Right renal pelvis (tissue), 4 donors: ENCODE results near the gene CARD11. TPM values are rescaled to one million over a fixed set of nuclear protein-coding genes. Genes with fewer than 3 reads are reported as not detected.

Experiments used
- DNase-seq, 4 donors: peaks; one replicate each; pipeline ENCODE4 v3.0.0-alpha.2; 2013; ENCODE audit warnings: low read depth in 4 of 4, low spot score in 3 of 4, missing footprints in 1 of 4
- polyA plus RNA-seq, 4 donors: library from polyadenylated mRNA; unstranded; fragments of 120-200 nt; gene quantifications; one replicate each; pipeline ENCODE4 v1.2.1, GENCODE V29; 2013; ENCODE audit not compliant: insufficient read length in 4 of 4

The CARD11 gene
- polyA plus RNA-seq, 4 donors: 1.00 to 2.4 (median 1.5) TPM

DNA sequence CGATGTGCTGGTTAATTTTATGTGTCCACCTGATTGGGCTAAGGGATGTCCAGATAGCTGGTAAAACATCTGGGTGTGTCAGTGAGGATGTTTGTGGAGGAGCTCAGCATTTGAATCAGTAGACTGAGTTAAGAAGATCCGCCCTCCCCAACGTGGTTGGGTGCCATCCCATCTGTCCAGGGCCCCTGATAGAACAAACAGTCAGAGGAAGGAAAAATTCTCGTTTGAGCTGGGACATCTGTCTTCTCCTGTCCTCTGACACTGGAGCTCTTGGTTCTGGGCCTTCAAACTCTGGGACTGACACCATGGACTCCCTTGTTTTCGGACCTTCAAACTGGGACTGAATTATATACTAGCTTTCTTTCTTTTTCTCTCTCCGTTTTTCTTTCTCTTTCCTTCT, 59.6 kb downstream of the CARD11 start:
- DNase-seq: peak in 1 of 4 donors; percentile 28

DNA sequence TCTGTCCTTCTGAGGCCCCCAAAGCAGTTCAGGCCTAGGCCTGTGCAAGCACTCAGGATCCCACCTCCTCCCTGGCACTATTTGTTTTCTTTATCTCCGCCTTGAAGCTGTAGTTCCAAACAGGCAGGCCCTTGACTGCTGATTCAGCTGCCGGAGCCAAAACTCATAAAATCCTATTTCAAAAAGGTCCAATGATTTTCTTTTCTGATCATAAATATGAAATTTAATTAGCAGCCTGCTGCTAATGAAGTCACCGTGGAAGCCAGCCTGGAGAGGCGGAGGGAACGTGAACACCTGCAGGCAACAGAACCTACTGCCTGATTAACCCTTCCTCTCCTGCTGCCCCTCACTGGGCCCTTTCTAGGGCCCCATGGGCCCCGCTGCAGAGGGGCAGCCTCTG, 60.1 kb downstream of the CARD11 start:
- no peak for DNase-seq

DNA sequence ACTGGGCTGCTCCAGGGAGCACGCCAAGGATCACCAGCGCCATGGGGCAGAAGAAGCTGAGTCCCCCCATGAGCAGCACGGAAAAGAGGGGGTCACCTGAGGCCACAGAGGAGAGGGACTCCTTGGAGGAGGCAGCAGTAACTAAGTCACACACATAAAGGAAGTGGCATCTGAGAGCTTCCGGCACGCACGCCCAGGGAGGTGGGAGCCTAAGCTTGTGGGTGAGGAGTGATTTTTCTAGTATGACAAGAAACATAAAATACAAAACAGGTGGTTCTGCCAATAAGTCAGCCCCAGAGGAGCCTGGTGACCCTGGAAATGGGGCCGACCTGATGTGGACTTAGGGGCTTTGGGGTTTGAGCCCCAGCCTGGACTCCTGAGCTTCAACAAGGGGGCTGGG, 60.8 kb downstream of the CARD11 start:
- DNase-seq: no peak

DNA sequence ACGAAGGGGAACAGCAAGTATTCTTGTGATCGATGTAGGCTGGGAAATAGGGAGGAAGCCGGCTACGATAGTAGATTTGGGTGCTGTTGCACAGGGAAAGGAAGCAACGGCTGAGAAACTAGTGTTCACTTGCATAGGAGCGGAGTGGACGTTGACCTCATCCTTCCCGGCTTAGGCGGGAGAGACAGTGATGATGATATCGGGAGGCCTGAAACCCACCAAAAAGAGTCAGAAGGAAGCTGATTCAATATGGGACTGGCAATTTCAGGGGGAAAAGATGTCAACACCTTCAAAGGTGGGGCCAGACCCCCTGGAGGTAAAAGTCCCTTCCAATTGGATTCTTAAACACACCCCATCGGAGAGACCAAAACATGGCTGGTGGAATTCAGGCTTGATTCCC, 61.3 kb downstream of the CARD11 start:
- no peak for DNase-seq

DNA sequence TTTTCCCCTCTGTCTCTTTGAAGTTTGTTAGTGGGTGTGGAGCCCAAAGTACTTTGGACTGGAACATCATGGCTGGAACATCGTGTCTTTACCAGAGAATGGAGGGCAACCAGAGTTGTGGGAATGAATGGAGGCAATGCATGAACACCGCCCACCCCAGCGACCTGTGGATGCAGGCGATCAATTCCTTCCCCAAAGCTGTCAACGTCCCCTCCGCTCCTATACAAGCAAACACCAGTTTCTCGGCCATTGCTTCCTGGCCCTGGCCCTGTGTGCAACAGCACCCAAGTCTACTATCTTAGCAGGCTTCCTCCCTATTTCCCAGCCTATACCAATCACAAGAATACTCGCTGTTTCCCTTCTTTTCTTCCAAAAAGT, 62.6 kb downstream of the CARD11 start:
- no peak for DNase-seq

DNA sequence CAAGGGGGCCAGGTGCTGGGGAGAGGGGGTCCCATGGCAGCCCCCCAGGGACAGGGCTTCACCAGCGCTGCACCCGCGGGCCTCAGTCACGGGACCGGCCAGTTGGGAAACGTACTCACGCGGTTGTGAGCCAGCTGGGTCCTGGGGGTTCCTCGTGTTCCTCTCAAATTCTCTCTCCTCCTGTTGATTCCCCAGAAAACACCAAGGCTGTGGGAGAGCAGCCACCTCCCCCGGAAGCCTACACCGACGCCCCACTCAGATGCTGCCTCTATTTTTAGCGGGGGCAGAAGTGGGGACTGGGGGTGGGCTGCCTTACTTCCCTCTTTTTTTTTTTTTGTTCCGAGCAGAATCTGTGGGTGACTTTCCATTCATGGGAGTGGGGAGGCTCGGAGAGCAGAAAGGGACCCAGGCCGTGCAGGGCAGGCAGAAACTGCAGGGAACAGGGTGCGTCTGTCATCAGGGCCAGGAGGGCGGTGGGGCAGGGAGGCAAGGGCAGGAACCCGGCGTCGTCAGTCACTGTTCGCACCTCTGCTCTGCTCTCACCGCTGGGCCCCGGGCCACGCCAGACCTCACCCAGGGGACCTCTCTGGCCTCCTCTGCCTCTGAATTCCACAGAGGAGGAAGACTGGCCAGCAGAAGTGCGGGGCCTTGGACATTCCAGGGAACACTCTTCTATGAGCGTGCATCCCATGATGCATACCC, 63.1 kb downstream of the CARD11 start:
- DNase-seq: no peak

DNA sequence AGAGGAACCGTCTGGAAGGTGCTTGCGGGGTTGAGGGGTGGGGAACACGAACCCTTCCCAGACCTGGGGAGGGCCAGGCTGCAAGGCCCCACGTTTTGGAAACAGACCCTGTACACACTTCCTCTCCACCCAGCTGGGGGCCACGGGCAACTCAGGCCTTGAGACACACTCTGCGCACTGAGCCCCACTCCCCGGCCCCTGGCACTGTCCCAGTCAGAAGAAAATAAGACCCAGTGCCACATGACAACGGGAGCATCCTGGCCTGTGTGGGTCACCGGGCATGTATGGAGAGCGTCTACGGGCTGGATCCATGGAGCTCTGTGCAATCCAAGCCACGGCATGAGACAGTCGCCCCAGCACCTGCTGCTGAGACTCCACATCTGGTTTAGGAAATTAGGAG, 63.7 kb downstream of the CARD11 start:
- no peak for DNase-seq

DNA sequence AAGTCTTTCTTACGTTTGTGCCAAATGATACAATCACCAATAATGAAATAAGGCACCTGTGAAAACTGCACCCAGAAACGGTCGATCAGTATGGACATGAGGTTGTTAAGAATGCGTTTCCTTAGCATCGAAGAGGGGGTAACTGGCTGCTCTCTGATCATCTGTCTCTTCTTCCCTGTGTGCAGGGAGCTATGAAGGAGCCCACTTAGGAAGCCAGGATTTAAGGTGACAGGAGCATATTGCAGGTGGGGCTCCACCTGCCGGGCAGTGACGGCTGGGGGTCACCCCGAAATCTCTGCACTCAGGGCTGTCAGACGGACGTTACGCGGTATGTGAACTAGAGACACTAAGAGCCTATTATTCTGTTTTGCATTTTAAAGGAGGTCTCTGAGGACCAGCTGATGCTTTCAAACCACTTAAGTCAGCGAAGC, 64.5 kb downstream of the CARD11 start:
- no peak for DNase-seq

DNA sequence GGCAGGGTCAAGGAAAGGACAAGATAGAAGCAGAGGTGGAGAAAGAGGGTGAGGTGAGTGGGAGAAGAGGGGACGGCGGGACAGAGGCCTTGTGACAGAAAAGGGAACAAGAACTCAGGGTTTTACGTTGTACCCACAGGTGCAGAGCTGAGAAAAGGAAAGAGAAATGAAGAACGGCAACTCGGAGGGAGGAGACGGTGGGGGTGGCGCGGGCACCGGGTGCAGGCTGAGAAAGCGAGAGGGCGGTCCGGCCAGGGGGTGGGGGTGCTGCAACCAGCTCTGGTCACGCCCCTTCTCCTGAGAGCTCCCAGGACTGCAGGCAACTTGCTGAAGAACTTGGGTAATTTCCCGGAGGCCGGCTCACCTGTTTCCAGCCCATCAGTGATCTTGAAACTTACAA, 65.3 kb downstream of the CARD11 start:
- peak in 3 of 4 donors; percentile 29 to 45 (median 38) for DNase-seq

DNA sequence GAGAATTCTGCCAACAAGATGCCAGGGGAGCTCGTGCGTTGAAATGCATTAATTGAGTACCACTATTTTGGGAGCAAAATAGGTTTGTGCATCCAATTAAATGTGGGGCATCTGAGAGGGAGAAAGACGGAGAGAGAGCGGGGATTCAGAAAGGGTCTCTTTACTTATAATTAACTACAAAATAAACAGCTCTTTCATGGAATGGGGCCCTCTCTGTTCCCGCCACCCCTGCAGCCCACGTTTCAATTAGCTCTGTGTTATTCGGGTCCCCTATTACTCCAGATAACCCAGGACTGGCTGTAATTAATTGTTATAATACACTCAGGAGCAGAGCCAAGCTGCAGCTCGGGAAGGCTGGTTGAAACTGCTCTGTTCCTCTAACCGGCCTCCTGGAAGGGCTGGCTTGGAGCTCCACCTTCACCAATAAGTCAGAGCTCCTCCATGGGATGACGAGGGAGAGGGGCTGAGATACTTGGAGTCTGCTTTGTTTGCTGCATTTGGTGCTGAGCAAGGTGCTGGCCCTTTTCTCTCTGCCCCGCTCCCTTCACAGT, 67.8 kb downstream of the CARD11 start:
- no peak for DNase-seq

DNA sequence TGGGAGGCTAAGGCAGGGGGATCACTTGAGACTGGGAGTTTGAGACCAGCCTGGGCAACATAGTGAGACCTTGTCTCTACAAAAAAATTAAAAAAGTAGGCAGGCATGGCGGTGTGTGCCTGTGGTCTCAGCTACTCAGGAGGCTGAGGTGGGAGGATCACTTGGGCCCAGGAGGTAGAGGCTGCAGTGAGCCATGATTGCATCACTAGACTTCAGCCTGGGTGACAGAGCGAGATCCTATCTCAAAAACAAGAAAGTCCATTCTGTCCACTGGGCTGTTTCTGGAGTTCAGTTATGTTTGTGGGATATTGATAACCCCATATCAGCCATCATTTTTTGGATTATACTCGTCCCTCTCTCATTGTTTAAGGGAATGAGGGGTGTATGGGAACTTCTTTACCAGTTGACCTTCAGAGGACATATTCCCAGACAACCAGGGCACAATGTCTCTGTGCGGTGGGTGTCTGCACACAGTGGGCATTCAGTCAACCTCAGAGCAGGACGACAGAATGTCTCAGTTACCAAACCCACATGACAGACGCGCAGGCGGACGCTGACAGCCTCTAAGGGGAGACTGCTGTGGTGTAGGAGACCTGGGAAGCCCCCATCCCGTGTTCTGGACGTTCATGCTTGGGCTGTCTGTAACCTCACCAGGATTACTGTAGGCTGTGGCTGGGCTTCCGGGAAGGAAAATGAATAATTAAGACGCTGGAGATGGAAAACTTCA, 69.4 kb downstream of the CARD11 start:
- no peak for DNase-seq

DNA sequence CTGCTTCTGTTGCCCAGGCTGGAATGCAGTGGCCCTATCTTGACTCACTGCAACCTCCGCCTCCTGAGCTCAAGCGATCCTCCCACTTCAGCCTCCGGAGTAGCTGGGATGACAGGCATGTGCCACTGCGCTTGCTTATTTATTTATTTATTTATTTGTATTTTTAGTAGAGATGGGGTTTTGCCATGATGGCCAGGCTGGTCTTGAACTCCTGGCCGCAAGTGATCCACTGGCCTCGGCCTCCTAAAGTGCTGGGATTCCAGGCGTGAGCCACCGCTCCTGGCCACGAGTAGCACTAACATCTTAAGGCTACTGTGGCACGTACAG, 70.9 kb downstream of the CARD11 start:
- no peak for DNase-seq

DNA sequence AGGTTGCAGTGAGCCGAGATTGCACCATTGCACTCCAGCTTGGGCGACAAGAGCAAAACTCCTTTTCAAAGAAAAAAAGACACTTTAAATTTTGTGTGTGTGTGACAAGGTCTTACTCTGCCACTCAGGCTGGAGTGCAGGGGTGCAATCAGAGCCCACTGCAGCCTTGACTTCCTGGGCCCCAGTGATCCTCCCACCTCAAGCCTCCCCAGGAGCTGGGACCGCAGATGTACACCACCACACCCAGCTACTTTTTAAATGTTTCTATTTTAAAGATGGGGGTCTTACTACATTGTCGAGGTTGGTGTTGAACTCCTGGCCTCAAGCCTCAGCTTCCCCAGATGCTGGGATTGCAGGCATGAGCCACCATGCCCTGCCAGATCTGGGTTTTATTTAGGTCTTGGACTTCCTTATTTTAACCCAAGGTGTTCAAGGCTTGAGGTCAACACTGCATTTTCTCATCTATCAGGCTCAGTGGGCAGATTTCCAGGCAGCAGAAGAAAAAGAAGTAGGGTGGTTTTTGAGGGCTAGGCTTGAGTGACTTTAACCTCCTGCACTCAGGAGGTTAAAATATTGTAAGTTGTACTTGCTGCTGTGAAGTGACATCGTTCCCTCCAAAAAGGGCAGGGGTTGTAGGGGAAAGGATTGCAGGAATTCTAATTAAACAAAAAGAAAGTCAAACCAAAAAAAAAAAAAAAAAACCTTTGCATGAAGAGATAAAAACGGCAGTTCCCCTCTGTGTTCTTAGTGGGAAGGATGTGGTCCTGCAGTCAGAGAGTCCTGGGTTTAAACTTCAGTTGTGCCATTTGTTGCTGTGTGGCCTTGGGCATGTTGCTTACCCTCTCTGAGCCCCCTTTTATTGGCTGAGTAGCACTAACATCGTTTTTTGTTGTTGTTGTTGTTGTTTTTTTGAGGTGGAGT, 71.5 kb downstream of the CARD11 start:
- DNase-seq: no peak

DNA sequence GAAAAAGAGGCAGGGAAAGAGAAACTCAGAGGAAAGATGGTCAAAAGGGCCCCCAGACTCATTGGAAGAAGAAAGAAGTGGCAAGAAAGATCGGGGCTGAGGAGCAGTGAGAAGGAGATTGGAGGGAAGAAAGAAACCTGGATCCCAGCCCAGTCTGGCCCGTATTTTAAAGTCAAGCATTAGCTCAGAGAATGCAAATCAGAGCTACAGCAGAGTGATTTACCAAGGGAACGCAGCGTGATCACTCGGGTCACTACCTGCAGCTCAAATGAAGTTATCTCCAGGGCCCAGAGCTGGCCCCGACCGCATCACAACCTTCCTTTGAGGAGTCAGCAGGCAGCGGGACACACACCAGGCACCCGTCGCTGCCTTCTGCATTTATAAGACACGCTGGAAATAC, 72.8 kb downstream of the CARD11 start:
- DNase-seq: peak in 1 of 4 donors; percentile 7

DNA sequence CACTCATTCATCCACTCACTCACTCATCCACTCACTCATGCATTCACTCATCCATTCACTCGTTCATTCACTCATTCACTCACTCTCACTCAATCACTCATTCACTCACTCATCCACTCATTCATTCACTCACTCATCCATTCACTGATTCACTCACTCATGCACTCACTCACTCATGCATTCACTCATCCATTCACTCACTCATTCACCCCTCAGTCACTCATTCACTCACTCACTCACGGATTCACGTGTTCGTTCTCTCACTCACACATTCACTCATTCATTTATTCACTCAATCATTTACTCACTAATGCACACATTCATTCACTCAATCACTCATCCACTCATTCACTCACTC, 73.4 kb downstream of the CARD11 start:
- no peak for DNase-seq

DNA sequence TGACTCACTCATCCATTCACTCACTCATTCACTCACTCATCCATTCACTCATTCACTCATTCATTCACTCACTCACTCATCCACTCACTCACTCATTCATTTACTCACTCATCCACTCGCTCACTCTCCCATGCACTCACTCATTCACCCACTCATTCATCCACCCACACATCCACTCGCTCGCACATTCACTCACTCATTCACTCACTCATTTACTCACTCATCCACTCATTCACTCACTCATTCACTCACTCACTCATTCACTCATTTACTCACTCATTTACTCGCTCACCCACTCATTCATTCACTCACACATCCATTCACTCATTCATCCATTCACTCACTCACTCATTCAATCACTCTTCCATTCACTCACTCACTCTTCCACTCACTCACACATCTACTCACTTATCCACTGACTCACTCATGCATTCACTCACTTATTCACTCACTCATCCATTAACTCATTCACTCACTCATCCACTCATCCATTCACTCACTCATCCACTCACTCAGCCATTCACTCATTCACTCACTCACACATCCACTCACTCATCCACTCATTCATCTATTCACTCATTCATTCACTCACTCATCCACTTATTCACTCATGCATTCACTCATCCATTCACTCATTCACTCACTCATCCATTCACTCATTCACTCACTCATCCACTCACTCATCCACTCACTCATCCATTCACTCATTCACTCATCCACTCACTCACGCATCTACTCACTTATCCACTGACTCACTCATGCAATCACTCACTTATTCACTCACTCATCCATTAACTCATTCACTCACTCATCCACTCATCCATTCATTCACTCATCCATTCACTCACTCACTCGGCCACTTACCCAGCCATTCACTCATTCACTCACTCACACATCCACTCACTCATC, 74.0 kb downstream of the CARD11 start:
- no peak for DNase-seq

DNA sequence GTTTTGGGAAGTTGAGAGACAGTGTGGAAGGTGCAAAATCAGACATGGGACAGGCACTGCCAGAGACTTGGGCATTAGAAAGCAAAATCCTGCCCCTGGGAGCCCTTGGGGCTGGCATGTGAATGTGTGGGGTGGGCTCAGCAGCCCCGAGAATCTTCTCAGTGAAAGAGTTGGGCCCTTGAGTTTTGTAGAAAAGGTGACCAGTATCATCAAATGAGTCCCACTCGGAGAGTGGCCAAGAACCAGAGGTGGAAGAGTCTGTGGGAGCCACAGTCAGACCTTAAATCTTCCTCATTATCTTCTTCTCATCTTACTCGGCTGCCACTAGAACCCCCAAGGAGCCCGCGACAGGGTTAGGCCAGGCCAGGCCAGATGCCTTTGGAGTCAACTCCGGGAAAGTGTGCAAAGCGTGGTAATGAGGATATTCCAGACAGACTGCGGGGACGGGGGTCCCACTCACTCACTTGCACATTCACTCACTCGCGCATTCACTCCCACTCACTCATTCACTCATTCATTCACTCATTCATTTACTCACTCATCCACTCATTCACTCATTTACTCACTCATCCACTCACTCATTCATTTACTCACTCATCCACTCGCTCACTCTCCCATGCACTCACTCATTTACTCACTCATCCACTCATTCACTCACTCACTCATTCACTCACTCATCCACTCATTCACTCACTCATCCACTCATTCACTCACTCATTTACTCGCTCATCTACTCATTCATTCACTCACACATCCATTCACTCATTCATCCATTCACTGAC, 74.9 kb downstream of the CARD11 start:
- DNase-seq: no peak

DNA sequence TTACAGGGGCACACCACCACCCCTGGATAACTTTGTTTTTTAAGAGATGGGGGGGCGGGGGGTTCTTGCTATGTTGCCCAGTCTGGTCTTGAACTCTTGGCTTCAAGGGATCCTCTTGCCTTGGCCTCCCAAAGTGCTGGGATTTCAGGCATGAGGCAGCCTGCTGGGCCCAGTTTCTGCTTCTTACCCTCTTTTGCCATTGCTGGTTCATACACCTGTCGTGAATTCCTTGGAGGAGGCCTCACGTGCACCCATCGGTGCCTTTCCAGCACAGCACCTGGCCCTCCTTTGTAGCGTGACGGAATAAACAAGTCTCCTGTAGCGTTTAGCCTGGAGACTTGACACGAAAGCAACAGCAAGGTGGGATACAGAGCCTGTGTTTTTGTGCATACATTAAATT, 75.5 kb downstream of the CARD11 start:
- DNase-seq: no peak

DNA sequence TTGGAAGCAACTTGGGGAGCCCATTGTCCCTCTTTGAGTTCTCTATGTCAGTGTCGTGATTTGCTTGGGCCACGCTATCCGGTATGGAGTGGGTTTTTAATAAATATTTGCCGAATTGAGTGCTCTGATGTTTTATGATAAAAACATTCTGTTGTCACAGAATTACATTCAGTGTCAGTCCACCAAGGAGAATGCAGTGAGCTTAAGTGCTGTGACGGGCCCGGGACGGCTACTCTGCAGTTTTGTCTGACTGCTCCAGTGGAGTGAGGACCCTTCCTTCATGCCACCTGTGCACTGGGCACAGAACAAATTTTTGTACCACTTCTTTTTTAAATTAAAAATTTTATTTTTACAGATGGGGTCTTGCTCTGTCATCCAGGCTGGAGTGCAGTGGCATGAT, 76.0 kb downstream of the CARD11 start:
- no peak for DNase-seq
